IMR-90 (cell line): ENCODE results near the gene SASH1. TPM values are rescaled to one million over a fixed set of nuclear protein-coding genes. Genes with fewer than 3 reads are reported as not detected.

ENCODE experiments used
- ATAC-seq: fragments of 200-7000 bp; cut with Tn5 transposase; 2 replicates; pipeline ENCODE4 v1.9.1; 2020; ENCODE audit warnings: low read depth, mild to moderate bottlenecking, moderate library complexity
- BruUV-seq: library from RNA; stranded (reverse); fragments of 400-500 nt; replicated peaks from 2 replicates; lab custom pipeline; 2021; lab: Mats Ljungman, UMichigan
- CTCF ChIA-PET: fragments of 300-600 bp; formaldehyde crosslinking; extraction: SDS; loops from one replicate; lab custom pipeline; 2021; ENCODE audit warnings: antibody characterized with exemption; lab: Yijun Ruan, JAX
- POLR2A ChIA-PET: fragments of 300-600 bp; sonication (Branson Sonifier 250); formaldehyde crosslinking; loops from one replicate; lab custom pipeline; 2022; ENCODE audit warnings: antibody characterized with exemption; ENCODE audit not compliant: unreplicated experiment; lab: Charles Lee
- DNase-seq: peaks from one replicate; pipeline ENCODE4 v3.0.0; 2013
- H2AFZ ChIP-seq: replicated peaks from 2 replicates; pipeline ENCODE3; 2013; ENCODE audit warnings: low read length, mild to moderate bottlenecking; ENCODE audit not compliant: poor library complexity
- H2AK5ac ChIP-seq: 2 replicates; pipeline ENCODE4 v1.6.1; 2013; ENCODE audit warnings: low read depth, low read length, inconsistent platforms
- H2AK9ac ChIP-seq: replicated peaks from 2 replicates; pipeline ENCODE3; 2013; ENCODE audit warnings: mild to moderate bottlenecking, low read depth, low read length, moderate library complexity; ENCODE audit not compliant: poor library complexity
- H2BK120ac ChIP-seq: 2 replicates; pipeline ENCODE4 v1.6.1; 2013; ENCODE audit warnings: low read depth, low read length, inconsistent platforms
- H2BK15ac ChIP-seq: 3 replicates; pipeline ENCODE4 v1.6.1; 2013; ENCODE audit warnings: low read depth, low read length, inconsistent platforms
- H2BK20ac ChIP-seq: 2 replicates; pipeline ENCODE4 v1.6.1; 2013; ENCODE audit warnings: low read depth, mild to moderate bottlenecking, inconsistent platforms, low read length, moderate library complexity
- H2BK5ac ChIP-seq: 2 replicates; pipeline ENCODE4 v1.6.1; 2013; ENCODE audit warnings: mild to moderate bottlenecking, low read depth, low read length, inconsistent platforms; ENCODE audit not compliant: poor library complexity, severe bottlenecking
- H3K14ac ChIP-seq: replicated peaks from 2 replicates; pipeline ENCODE4 v1.6.1; 2013; ENCODE audit warnings: low read depth, low read length, inconsistent platforms
- H3K18ac ChIP-seq: 2 replicates; pipeline ENCODE4 v1.6.1; 2013; ENCODE audit warnings: low read depth, low read length, control low read depth
- H3K23ac ChIP-seq: 2 replicates; pipeline ENCODE4 v1.6.1; 2013; ENCODE audit warnings: low read depth, low read length, inconsistent platforms
- H3K27ac ChIP-seq: 2 replicates; pipeline ENCODE4 v1.5.1; 2013; ENCODE audit warnings: mild to moderate bottlenecking, control low read depth, low read length; ENCODE audit not compliant: insufficient read depth
- H3K27me3 ChIP-seq: 2 replicates; pipeline ENCODE4 v1.6.1; 2013; ENCODE audit warnings: low read length; ENCODE audit not compliant: control insufficient read depth, insufficient read depth
- H3K36me3 ChIP-seq: 2 replicates; pipeline ENCODE4 v1.6.1; 2013; ENCODE audit warnings: low read length, mixed read lengths; ENCODE audit not compliant: control insufficient read depth, insufficient read depth
- H3K4ac ChIP-seq: 2 replicates; pipeline ENCODE4 v1.6.1; 2013; ENCODE audit warnings: low read depth, low read length, inconsistent platforms
- H3K4me1 ChIP-seq: 2 replicates; pipeline ENCODE4 v1.6.1; 2013; ENCODE audit warnings: low read length, mixed read lengths; ENCODE audit not compliant: control insufficient read depth, insufficient read depth
- H3K4me2 ChIP-seq: 2 replicates; pipeline ENCODE4 v1.6.1; 2013; ENCODE audit warnings: low read depth, mild to moderate bottlenecking, control low read depth, low read length, moderate library complexity
- H3K4me3 ChIP-seq: 2 replicates; pipeline ENCODE4 v1.5.1; 2013; ENCODE audit warnings: low read depth, mild to moderate bottlenecking, control low read depth, low read length, moderate library complexity; ENCODE audit not compliant: insufficient read depth
- H3K56ac ChIP-seq: 2 replicates; pipeline ENCODE4 v1.6.1; 2013; ENCODE audit warnings: low read length, inconsistent platforms; ENCODE audit not compliant: insufficient read depth; ENCODE audit errors: extremely low read depth
- H3K79me1 ChIP-seq, 2 experiments: 2 replicates each; pipeline ENCODE4 v1.6.1; 2013; ENCODE audit warnings: low read length in 2 of 2, inconsistent platforms in 1 of 2, low read depth in 1 of 2
- H3K9ac ChIP-seq: 2 replicates; pipeline ENCODE4 v1.6.1; 2013; ENCODE audit warnings: low read depth, low read length, control low read depth
- H3K9me1 ChIP-seq: 2 replicates; pipeline ENCODE4 v1.6.1; 2013; ENCODE audit warnings: low read length, inconsistent platforms; ENCODE audit not compliant: insufficient read depth
- H3K9me3 ChIP-seq: 2 replicates; pipeline ENCODE4 v1.6.1; 2013; ENCODE audit warnings: low read length; ENCODE audit not compliant: control insufficient read depth, insufficient read depth
- H4K20me1 ChIP-seq: 2 replicates; pipeline ENCODE4 v1.6.1; 2013; ENCODE audit warnings: low read length, inconsistent platforms; ENCODE audit not compliant: insufficient read depth
- H4K5ac ChIP-seq: 2 replicates; pipeline ENCODE4 v1.6.1; 2013; ENCODE audit warnings: mild to moderate bottlenecking, low read depth, low read length, control low read depth
- H4K8ac ChIP-seq, 2 experiments: 2 replicates each; pipeline ENCODE4 v1.6.1; 2013; ENCODE audit warnings: low read depth in 2 of 2, low read length in 2 of 2, control low read depth in 1 of 2, inconsistent platforms in 1 of 2
- H4K91ac ChIP-seq: 2 replicates; pipeline ENCODE4 v1.6.1; 2013; ENCODE audit warnings: low read depth, low read length, inconsistent platforms; ENCODE audit not compliant: insufficient read depth
- BHLHE40 ChIP-seq: fragments of 150-350 bp; IDR thresholded peaks from 2 replicates; pipeline ENCODE4 v1.6.1; 2016; ENCODE audit warnings: mild to moderate bottlenecking, low read depth, low read length
- CEBPB ChIP-seq: IDR thresholded peaks from 2 replicates; pipeline ENCODE4 v1.6.1; 2012; ENCODE audit warnings: low read depth, low read length, improper control_type of control experiment
- FOS ChIP-seq: fragments of 150-350 bp; IDR thresholded peaks from 2 replicates; pipeline ENCODE4 v1.6.1; 2016; ENCODE audit warnings: low read depth, low read length
- MAFK ChIP-seq: IDR thresholded peaks from 2 replicates; pipeline ENCODE4 v1.6.1; 2012; ENCODE audit warnings: low read depth, low read length, improper control_type of control experiment
- MAZ ChIP-seq: IDR thresholded peaks from 2 replicates; pipeline ENCODE4 v1.6.1; 2012; ENCODE audit warnings: low read depth, mild to moderate bottlenecking, low read length, improper control_type of control experiment, moderate library complexity, borderline replicate concordance
- MXI1 ChIP-seq: IDR thresholded peaks from 2 replicates; pipeline ENCODE4 v1.6.1; 2012; ENCODE audit warnings: low read depth, mild to moderate bottlenecking, low read length, moderate library complexity, borderline replicate concordance
- NFE2L2 ChIP-seq: fragments of 150-350 bp; IDR thresholded peaks from 2 replicates; pipeline ENCODE4 v1.6.1; 2016; ENCODE audit warnings: low read depth, mild to moderate bottlenecking, low read length
- POLR2A ChIP-seq: IDR thresholded peaks from 2 replicates; pipeline ENCODE4 v1.6.1; 2012; ENCODE audit warnings: mild to moderate bottlenecking, low read depth, low read length
- RAD21 ChIP-seq: IDR thresholded peaks from 2 replicates; pipeline ENCODE4 v1.6.1; 2012; ENCODE audit warnings: low read length, improper control_type of control experiment
- RCOR1 ChIP-seq: IDR thresholded peaks from 2 replicates; pipeline ENCODE4 v1.6.1; 2012; ENCODE audit warnings: mild to moderate bottlenecking, low read length, improper control_type of control experiment; ENCODE audit not compliant: insufficient replicate concordance
- RFX5 ChIP-seq: IDR thresholded peaks from 2 replicates; pipeline ENCODE4 v1.8.0; 2012; ENCODE audit warnings: low read depth, mild to moderate bottlenecking, low read length, moderate library complexity
- SMC3 ChIP-seq: fragments of 150-350 bp; IDR thresholded peaks from 2 replicates; pipeline ENCODE4 v1.6.1; 2016; ENCODE audit warnings: low read depth, mild to moderate bottlenecking, antibody characterized with exemption, low read length, moderate library complexity
- USF2 ChIP-seq: fragments of 150-350 bp; IDR thresholded peaks from 2 replicates; pipeline ENCODE4 v1.6.1; 2017; ENCODE audit warnings: mild to moderate bottlenecking, antibody characterized with exemption, low read length, low read depth
- WGBS, 2 experiments: methylation state at CpG; one replicate each; pipeline versions ENCODE4 v1.1.5 to v1.1.7; 2013; ENCODE audit warnings: missing lambda C conversion rate in 2 of 2; ENCODE audit not compliant: insufficient read length in 1 of 2; ENCODE audit errors: extremely low coverage in 2 of 2; 5-methylcytosine and 5-hydroxymethylcytosine counted together
- dilution Hi-C: fragments of 300-500 bp; cut with HindIII; formaldehyde crosslinking; loops from one replicate; pipeline ENCODE4 v1.14.3; 2018; ENCODE audit warnings: low sequenced_read_pairs; ENCODE audit not compliant: unreplicated experiment
- in situ Hi-C: fragments of 300-500 bp; cut with MboI; formaldehyde crosslinking; loops from 3 replicates; pipeline ENCODE4 v1.14.3; 2019; ENCODE audit warnings: low sequenced_read_pairs, inconsistent platforms, mixed read lengths
- intact Hi-C: fragments of 100-400 bp; cut with micrococcal nuclease; formaldehyde crosslinking; loops from 2 replicates; pipeline ENCODE4 v1.10.0; 2022
- polyA plus RNA-seq, 3 experiments: library from polyadenylated mRNA; depleted of rRNA; stranded (reverse); fragments of >200 nt; gene quantifications; 2 replicates each; pipeline ENCODE4 v1.2.3, GENCODE V29; 2012; ENCODE audit warnings: low replicate concordance in 1 of 3
- total RNA-seq: library from RNA; depleted of rRNA; stranded (reverse); fragments of >200 nt; gene quantifications from 2 replicates; pipeline ENCODE4 v1.2.3, GENCODE V29; 2012
- TF ChIP-seq, protein P1 (sequence below): fragments of 150-350 bp; IDR thresholded peaks from 2 replicates; pipeline ENCODE4 v1.6.1; 2016; ENCODE audit warnings: low read depth, mild to moderate bottlenecking, low read length, moderate library complexity, borderline replicate concordance

SASH1 gene
- total and polyA plus RNA-seq, 2 of the 4 experiments (the other 2 are of a cell fraction) = 11.6 to 16.5 TPM

DNA sequence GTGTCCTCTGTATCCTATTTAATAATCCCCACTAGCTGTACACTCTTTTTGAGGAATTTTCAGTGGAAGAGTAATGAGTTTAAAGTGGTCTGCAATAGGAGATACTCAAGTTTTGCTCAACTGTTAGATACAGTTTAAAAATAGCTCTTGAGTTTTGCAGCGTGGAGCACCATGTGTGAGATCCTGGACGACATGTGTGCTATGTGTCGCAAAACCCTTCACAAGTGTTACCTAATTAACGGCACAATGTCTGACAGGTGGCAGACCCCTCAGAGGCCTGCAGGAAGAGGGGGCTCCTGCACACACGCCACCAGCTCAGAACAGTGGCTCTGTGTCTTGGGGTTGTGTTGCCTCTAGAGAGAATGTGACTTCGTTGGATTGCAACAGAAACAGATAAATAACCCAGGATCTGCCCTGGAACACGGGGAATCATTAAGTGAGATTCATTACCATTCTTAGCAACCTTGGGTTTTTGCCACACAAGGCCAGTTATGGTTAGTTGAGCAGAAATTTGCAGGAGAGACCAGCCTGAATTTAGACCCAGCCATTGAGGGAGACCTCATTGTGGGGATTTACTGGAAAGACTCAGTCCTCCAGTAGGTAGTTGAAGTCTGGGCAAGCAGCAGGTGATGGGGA lies 73.8 kb downstream of the SASH1 start:
- Histone ChIP-seq H3K14ac (0 out of 2 replicates have a peak overlapping the region, but pooled peaks have one; percentile 16), H2BK120ac (no peak overlapping the region), H4K20me1 (no peaks in the 10 kb centered on the region; the same call in 1 of the 2 replicates), H4K91ac (no peak overlapping the region; the same call in 1 of the 2 replicates), H3K27ac (no peak overlapping the region), H3K27me3 (no peaks in the 10 kb centered on the region), H2AK5ac (no peak overlapping the region; the same call in 1 of the 2 replicates), H3K9me1 (peaks cover 11% of the 10 kb centered on the region; the same call in 1 of the 2 replicates), H3K4me3 (no peak overlapping the region), H3K36me3 (no peaks in the 10 kb centered on the region), H3K18ac (no peak overlapping the region), H3K4me1 (peaks cover 9% of the 10 kb centered on the region), H2AFZ (no peak overlapping the region), H2BK15ac (no peak overlapping the region), H3K79me1 (peaks cover 39 to 58% of the 10 kb centered on the region in 2 experiments), H3K4me2 (no peak overlapping the region), H2BK20ac (no peak overlapping the region), H2AK9ac (no peak overlapping the region), H2BK5ac (no peak overlapping the region), H3K4ac (0 out of 2 replicates have a peak overlapping the region, but pooled peaks have one; percentile 4), H3K23ac (no peak overlapping the region), H3K9ac (no peak overlapping the region), H3K56ac (no peak overlapping the region), H4K8ac (no peak overlapping the region), H3K9me3 (no peaks in the 10 kb centered on the region), H4K5ac (no peak overlapping the region)
- in situ Hi-C loops = no loop called here
- CTCF ChIA-PET = no interaction called here
- DNase-seq = no peak
- intact Hi-C loops = no loop called here
- POLR2A ChIA-PET = no interaction called here
- no CpG with 5 or more reads among the region's 7 CpGs for WGBS, 2 experiments
- dilution Hi-C loops = no loop called here
- no TSS peak for BruUV-seq
- ATAC-seq = no peak
- TF ChIP-seq BHLHE40 (no peak), SMC3 (no peak), CEBPB (no peak), FOS (no peak), RAD21 (no peak), MAFK (no peak), USF2 (no peak), RCOR1 (no peak), POLR2A (no peak), NFE2L2 (no peak), MAZ (no peak), RFX5 (no peak), MXI1 (no peak)
- TF ChIP-seq, protein P1, sequence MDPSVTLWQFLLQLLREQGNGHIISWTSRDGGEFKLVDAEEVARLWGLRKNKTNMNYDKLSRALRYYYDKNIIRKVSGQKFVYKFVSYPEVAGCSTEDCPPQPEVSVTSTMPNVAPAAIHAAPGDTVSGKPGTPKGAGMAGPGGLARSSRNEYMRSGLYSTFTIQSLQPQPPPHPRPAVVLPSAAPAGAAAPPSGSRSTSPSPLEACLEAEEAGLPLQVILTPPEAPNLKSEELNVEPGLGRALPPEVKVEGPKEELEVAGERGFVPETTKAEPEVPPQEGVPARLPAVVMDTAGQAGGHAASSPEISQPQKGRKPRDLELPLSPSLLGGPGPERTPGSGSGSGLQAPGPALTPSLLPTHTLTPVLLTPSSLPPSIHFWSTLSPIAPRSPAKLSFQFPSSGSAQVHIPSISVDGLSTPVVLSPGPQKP = no peak
